HG03139 (cell line): ENCODE measurements around the gene IFT20.
A peak's percentile ranks its signal among the peaks of the same experiment; 100 is the strongest.

Experiments
- ATAC-seq: cut with Tn5 transposase; IDR thresholded peaks from one replicate; pipeline ENCODE4 v1.9.1; 2021; ENCODE audit not compliant: unreplicated experiment

Gene IFT20

GRCh38 chr17:28338056-28338768 lies 2.9 kb upstream of the IFT20 start:
- no peak for ATAC-seq

DNA sequence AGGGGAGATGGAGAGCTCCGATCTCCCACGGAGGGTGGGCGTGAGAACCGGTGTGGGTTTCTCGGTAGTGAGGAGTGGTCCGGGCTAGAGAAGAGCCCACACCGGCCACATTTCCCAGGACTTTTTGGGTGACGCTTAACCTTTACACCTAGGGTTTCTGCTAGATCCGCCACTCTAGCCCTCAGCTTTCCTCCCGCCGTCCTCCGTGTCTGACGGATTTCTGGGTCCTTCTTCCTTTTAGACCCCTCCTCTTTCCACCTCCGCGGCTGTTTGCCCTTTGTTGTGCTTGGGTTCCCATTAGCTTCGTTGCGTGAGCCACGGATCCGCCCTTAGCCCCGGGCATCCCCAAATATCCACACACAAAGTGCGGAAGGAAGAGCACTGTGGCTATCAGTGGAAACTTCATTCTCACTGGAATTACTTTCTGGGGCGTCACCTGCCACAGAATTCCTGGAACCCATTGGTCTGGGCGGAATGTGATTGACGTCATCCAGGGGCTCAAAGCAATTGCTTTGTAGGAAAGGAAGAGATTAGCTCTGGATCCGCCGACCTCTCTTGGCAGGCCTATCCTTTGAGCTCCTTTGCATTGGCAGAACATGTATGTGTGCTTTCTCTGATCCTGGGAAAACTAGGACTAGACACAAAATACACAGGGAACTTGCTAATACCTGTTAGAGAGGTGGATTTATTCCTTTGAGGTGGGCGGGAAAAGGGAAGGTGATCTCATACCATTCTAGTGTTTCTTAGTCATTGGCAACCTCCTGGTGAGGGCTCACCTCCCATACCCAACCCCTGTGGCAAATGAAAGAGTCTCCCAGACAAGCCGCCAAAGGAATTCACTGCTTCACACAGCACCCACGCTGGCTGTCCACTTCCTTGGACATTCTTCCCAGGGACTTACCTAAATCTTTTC lies 943 bp upstream of the IFT20 start:
- no peak for ATAC-seq

GRCh38 chr17:28334666-28335200 lies 539 bp downstream of the IFT20 start:
- ATAC-seq = no peak

GRCh38 chr17:28334171-28334570 lies 1.1 kb downstream of the IFT20 start:
- ATAC-seq = no peak

DNA sequence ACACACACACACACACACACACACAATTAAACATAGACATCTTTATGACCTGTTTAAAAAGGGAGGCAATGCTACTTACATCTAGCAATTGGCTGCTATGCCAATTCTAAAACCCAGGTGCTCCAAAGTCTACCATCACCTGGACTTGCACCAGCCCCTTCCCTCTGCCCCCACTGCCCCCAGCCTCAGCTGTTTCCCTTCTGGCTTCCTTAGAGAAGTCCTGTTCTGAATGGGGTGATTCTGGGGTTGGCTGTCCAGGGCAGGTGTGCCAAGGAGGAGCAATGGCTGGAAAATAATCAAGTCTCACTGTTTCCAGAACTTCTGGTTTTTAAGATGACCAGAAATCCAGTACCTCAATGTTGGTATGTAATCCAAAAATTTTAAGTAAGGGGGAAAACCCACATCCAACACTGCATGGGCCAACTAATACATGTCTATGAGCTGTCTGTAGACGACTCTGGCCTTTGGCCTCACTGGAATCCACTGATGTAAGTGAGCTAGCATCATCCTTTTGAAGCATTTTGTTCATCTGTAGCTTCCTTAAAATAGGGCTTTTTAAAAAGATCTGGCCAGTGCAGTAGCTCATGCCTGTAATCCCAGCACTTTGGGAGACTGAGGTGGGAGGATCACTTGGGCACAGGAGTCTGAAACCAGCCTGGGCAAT lies 2.1 kb downstream of the IFT20 start:
- ATAC-seq = no peak

- ATAC-seq = no peak
Measured at GRCh38 chr17:28331891-28332420, 3.3 kb downstream of the IFT20 start.

DNA sequence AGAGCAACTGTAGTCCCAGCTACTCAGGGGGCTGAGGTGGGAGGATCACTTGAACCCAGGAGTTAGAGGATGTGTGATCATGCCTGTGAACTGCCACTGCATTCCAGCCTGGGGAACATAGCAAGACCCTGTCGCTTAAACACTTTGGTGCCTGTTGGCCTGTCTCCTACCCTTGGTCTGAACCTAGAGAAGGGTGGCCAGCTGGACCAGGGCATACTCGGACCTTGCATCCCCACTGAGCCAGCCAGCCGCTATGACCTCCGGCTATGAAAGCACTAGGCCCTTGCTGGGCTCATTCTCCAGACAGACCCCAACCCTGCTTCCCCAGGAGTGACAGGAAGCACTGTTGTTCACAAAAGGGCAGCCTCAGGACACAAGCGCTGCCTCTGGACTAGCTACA lies 4.6 kb downstream of the IFT20 start:
- no peak for ATAC-seq

DNA sequence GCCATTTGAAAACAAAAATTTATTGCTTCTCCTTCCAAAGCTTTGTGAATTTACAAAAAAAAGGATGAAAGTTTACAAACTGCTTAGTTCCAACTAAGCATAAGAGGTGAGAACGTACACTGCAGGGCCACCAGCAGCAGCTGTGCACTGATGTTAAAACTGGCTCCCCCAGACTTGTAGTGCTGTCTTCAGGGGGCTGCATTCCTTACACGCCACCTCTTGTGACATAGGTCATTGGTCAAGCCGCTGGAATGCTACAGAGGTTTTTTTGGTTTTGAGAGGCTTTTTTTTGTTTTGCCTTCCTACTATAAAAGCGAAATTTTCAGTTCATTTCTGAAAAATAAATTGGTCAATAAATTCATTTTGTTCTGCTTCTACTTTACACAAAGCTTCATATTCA lies 6.9 kb downstream of the IFT20 start:
- no peak for ATAC-seq

DNA sequence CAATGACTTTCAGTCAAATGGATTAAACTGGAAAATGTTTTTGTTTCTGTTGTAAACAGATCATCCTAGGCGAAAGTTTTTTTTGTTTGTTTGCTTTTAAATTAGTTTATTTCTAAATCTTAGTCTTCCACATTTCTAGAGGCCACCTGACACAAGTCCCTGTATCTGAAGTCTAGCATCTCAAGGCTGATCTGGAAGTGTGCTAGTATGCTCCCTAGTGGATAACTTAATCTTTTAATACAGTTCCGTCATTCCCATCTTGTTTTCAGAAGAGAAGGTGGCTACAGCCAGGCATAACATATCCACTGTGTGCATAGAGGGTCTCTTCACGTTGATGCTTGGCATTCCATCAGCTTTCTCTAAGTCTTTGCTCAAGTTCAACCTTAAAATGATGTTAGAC lies 7.6 kb downstream of the IFT20 start:
- no peak for ATAC-seq

DNA sequence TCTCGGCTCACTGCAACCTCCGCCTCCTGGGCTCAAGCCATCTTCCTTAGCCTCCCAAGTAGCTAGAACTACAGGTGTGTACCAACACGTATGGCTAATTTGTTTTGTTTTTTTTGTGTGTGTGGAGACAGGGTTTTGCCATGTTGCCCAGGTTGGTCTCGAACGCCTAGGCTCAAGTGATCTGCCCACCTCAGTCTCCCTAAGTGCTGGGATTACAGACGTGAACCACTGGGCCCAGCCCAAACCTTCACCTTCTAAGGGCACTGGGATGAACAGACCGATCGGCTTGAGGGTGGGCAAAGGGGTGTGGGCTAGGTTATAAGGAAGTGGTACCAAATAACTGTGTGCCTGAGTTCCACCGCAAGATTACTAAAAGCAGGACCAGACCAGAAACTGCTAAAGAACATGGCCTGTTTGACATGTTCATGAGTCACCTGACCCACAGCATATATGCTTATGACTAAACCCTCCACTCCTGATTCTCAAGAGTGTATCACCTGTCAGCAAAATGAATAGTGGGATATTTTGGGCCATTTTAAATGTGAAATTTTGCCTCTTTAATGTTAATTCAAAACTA lies 8.2 kb downstream of the IFT20 start:
- no peak for ATAC-seq

DNA sequence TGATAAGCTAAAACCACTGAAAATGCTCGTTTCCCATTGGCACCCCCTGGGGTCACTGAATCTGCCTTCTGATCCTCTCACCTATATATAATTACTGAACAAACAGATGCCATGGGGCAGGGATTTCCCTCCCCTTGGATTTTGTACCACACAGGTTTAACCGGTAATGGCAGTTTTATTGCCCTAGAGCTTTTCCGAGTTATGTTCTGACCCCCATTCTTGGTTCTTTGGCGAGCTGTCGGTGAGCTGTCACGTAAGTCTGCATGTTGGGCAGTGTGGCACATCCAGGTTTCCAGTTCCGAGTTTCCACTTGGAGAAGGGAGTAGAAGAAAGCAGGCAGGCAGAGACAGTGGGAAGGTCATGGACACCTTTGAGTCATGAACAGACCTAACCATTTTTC lies 9.2 kb downstream of the IFT20 start:
- no peak for ATAC-seq

- ATAC-seq = no peak
Measured at GRCh38 chr17:28325211-28325610, 10.1 kb downstream of the IFT20 start.

DNA sequence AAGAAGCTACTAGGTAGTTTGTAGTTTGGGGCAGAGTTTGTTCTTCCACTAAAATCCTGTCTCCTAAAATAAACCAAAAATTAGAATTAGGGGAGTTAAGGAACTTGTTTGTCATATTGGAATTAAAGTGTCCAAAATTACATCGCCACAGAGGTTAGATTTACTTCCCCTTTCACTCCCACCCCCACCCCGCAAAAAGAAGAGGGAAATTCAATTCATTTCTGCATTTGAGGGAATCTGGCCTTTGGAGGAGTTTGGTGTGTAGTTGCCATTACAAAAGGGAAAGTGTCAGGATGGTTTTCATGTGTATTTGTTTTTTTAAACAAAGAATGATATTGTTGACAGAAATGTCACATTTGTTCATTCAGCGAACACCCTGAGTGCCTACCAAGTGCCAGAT lies 10.5 kb downstream of the IFT20 start:
- no peak for ATAC-seq

GRCh38 chr17:28324267-28324745 lies 11.0 kb downstream of the IFT20 start:
- ATAC-seq = no peak

GRCh38 chr17:28320215-28321061 lies 14.8 kb downstream of the IFT20 start:
- no peak for ATAC-seq

DNA sequence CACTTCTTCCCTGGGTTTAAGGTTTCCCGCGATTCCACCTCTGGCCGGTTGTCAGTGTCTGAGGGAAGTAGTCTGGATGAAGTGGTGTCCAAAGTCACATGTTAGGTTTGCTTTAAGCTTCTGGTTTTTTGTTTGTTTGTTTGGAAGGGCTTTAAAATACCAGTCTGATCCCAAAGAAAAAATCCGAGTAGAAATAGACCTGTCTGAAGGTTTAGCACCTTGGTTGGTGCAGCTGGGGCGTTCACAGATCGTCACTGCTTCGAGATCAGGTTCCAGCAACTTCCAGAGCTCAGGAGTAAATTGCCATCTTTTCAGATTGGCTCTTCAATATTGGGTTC lies 15.7 kb downstream of the IFT20 start:
- no peak for ATAC-seq

DNA sequence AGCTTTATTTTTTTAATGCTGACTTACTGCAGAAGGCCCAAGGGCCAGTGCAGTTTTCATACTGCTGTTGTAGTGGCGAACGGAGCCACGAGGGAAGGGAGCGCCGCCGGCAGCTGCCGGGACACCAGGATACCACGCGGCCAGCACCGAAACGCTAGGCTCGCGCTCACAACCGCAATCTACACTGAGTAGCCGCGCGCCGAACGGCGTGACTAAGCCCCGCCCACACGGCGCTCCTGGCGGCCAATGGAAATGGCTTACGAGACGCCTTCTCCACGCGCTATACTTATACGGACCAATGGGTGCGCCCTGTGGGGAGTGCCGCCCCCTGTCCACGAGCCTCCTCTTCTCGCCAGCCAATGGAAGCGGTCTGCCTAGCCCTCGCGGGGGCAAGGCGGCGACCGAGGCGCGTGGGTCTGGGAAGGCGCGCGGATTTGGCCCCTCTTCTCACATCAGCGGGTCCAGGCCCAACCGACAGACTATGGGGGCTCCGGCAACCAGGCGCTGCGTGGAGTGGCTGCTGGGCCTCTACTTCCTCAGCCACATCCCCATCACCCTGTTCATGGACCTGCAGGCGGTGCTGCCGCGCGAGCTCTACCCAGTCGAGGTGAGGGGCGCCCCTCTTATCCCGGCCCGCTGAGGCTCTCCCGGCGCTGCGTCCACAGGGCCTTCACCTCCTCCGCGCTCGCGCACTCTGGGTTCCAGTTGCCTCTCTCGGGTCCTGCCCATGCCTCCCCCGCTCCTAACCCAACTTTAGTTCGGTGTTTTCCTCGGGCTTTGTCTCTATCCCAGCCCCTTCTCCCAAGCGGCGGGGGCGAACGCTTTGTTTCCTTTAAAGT lies 16.3 kb downstream of the IFT20 start, which contains the start of gene TMEM97:
TSS of gene TMEM97 (plus strand) at position 442 of the 839 bp plus-strand sequence. CDS start at position 482, 40 bp downstream.
- ATAC-seq = peak; percentile 90

- ATAC-seq = no peak
Measured at GRCh38 chr17:28317966-28318758, 17.1 kb downstream of the IFT20 start.
